ENCODE results near the gene CS.

DNA sequence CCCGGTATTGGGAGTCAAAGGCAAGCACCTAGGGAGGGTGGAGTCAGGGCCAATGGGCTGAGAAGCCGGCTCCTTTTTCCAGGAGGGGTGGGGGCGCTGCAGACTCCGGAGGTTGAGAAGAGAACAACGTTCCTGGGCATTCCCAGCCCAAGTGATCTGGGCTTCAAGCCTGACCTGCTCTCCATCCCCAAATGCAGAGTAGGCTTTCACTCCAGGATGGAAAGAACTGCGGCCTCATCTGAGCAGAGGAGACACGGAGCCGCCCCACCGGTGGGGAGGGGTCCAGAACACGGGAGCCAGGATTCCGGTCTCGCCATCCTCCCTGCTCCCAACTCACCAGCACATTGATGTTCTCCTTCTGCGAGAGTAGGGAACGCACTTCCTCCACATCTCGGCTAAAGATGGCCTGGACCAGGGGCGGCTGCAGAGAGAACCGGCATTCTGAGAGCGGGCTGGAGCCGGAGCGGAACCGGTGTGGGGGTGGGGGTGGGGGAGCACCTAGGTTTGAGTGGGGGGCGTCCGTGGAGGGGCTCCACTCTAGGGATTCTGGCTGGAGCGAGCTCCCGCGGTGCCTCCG is 42.6 kb downstream of the CS start:
- TF ChIP-seq EZH2 (IDR thresholded peaks at IDR 0.05) (peak; percentile 41), CTCF (IDR thresholded peaks at IDR 0.05) (peak; percentile 31)

Data from neural progenitor cell (in vitro differentiated cells).